ENCODE results near the gene C2orf68.

The C2orf68 gene

DNA sequence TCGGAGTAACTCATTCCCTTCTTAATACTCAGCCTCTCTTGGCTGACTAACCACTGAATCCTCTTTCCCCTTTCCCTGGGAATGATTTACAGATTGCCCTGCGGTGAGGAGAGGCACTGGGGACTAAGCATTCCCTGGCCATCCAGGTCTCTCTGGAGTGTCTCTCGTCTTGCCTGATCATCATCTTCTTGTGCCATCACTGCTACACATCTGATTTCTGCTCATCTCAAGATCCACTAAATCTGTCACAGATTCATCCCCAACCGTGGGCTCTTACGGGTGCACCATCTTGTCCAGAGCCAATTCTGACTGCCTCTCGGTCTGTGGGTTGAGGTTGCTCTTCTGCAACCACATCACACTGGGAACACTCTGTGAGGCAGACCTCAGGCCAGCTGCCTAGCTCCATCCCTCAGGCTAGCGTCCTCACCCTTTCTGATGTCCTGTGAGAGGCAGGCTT lies 44.1 kb upstream of the C2orf68 start:
- no peak overlapping the region for H3K4me3 ChIP-seq (ENCODE audit: low read depth, low read length)
- no peak for DNase-seq (ENCODE audit: low read depth)
- TF ChIP-seq, protein P1, sequence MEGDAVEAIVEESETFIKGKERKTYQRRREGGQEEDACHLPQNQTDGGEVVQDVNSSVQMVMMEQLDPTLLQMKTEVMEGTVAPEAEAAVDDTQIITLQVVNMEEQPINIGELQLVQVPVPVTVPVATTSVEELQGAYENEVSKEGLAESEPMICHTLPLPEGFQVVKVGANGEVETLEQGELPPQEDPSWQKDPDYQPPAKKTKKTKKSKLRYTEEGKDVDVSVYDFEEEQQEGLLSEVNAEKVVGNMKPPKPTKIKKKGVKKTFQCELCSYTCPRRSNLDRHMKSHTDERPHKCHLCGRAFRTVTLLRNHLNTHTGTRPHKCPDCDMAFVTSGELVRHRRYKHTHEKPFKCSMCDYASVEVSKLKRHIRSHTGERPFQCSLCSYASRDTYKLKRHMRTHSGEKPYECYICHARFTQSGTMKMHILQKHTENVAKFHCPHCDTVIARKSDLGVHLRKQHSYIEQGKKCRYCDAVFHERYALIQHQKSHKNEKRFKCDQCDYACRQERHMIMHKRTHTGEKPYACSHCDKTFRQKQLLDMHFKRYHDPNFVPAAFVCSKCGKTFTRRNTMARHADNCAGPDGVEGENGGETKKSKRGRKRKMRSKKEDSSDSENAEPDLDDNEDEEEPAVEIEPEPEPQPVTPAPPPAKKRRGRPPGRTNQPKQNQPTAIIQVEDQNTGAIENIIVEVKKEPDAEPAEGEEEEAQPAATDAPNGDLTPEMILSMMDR (conservative IDR thresholded peaks at IDR 0.05; ENCODE audit: low read depth, low read length) = no peak

DNA sequence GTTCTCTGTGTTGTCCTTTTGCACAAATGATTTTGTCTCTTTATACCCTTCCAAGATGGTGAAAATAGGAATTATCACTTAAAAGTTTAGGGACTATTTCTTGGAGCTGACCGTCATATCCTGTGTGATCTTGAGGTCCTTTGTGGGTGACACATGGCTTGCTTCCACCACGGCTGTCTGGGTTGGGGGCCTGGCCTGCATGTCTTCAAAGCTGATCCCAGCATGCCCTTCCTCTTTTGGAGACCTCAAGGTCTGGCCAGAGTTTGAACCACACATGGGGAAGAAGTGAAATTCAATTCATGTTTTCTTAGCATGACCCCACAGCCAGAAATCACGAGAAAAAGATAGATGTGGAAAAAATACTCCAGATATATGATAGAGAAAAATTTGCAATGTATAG lies 42.1 kb upstream of the C2orf68 start:
- H3K4me3 ChIP-seq (ENCODE audit: low read depth, low read length) = no peak overlapping the region
- no peak for DNase-seq (ENCODE audit: low read depth)
- TF ChIP-seq, protein P1 (conservative IDR thresholded peaks at IDR 0.05; ENCODE audit: low read depth, low read length) = no peak

DNA sequence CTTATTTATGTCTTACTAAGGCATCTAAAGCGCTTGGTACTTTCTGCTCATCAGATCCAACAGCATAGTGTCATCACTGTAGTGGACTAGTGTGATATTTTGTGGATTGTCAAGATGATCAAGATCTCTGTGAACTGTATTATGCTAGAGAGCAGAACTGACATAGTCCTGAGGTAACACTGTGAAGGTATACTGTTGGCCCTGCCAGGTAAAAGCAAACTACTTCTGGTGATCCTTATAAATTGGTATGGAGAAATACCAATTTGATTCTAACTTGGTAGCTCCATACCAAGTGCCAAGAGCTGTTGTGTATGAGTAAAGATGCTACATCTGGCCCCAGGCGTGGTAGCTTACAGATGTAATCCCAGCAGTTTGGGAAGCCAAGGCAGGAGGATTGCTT lies 40.2 kb upstream of the C2orf68 start:
- no peak for DNase-seq (ENCODE audit: low read depth)
- no peak overlapping the region for H3K4me3 ChIP-seq (ENCODE audit: low read depth, low read length)
- TF ChIP-seq, protein P1 (conservative IDR thresholded peaks at IDR 0.05; ENCODE audit: low read depth, low read length) = no peak

DNA sequence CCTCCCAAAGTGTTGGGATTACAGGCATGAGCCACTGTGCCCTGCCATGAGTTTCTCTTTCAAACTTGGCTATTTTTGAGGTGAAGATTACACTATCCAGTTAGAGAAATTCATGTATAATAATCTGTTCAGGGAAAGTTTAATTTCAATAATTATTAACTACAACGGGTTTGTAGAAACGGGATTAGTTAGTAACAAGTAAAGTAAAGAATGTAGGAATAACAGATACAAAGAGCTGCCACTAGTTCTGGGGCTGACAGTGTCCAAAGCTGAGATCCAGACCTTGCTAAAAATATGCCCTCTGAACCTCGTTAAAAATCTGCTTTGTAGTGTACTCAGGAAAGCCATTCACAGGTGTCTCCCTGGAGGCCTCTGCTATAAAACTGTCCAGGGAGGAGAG lies 39.2 kb upstream of the C2orf68 start:
- DNase-seq (ENCODE audit: low read depth) = no peak
- TF ChIP-seq, protein P1 (conservative IDR thresholded peaks at IDR 0.05; ENCODE audit: low read depth, low read length) = no peak
- no peak overlapping the region for H3K4me3 ChIP-seq (ENCODE audit: low read depth, low read length)

DNA sequence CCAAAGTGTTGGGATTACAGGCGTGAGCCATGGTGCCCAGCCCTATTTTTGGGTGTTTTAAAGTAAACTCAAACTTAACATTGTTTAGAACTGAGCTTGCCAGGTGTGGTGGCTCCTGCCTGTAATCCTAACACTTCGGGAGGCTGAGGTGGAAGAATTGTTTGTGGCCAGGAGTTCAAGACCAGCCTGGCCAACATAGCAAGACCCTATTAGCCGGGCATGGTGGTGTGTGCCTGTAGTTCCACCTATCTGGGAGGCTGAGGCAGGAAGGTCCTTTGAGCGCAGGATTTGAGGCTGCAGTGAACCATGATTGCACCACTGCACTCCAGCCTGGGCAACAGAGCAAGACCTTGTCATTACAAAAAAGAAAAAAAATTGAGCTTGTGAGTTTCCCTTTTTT lies 38.6 kb upstream of the C2orf68 start:
- no peak for DNase-seq (ENCODE audit: low read depth)
- H3K4me3 ChIP-seq (ENCODE audit: low read depth, low read length) = no peak overlapping the region
- TF ChIP-seq, protein P1 (conservative IDR thresholded peaks at IDR 0.05; ENCODE audit: low read depth, low read length) = no peak

DNA sequence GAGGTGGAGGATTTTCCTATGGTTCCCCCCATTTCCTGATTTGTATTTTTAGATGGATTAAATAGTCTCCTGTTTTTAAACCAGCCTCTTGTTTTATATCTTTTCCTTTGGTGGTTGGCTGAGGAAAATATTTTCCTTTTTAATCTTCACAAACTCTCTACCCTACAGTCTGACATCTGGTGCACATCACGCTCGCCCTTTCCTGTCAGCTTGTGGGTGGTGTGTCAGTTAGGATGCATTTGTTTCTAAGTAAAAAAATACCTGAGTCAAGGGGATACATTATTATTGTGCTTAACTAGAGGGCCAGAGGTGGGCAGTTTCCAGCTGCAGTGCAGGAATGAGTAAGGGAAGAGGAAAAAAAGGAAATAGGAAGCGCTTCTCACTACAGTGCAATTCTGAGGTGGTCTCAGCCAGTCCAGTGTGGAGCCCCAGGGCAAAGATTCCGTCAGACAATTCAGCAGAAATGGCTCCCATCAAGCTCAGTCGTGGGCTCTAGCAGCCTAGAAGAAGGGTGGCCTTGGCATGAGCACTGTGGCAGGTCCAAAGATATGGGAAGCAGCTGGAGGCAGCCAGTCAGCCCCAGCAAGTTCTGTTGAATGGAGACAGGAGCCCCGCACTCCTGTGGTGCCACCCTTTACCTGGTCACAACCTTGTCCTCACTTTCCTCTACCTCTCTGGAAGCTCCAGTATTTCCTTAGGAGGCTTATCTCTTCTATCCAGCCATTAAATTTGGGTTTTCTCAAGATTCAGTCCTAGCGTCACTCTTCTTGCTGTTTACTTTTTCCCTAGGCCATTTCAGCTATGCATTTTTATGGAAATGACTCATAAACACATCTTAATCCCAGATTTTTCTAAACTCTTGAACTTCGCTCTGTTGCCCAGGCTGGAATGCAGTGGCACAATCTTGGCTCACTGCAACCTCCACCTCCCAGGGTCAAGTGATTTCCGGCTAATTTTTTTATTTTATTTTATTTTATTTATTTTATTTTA lies 37.6 kb upstream of the C2orf68 start:
- no peak overlapping the region for H3K4me3 ChIP-seq (ENCODE audit: low read depth, low read length)
- TF ChIP-seq, protein P1 (conservative IDR thresholded peaks at IDR 0.05; ENCODE audit: low read depth, low read length) = no peak
- DNase-seq (ENCODE audit: low read depth) = peak; percentile 40
